Epithelial cell of esophagus (primary cell): ENCODE results near the gene ZNF827.
A peak's percentile ranks its signal among the peaks of the same experiment; 100 is the strongest.

Experiments
- DNase-seq: peaks from one replicate; pipeline ENCODE4 v3.0.0; 2010; ENCODE audit warnings: low read depth
- H3K4me3 ChIP-seq: 2 replicates; pipeline ENCODE4 v1.5.1; 2011; ENCODE audit warnings: mild to moderate bottlenecking, low read length, control low read depth
- CTCF ChIP-seq: IDR thresholded peaks from 2 replicates; pipeline ENCODE4 v1.5.1; 2011; ENCODE audit warnings: low read depth, mild to moderate bottlenecking, low read length, control low read depth, inconsistent platforms; ENCODE audit not compliant: insufficient read depth; ENCODE audit errors: missing control alignments

ZNF827 gene

GRCh38 chr4:145920205-145920604 lies 18.4 kb downstream of the ZNF827 start:
- H3K4me3 ChIP-seq = no peak overlapping the region
- DNase-seq = peak; percentile 31
- TF ChIP-seq CTCF = no peak

- TF ChIP-seq CTCF = no peak
- DNase-seq = no peak
- no peak overlapping the region for H3K4me3 ChIP-seq
Measured at GRCh38 chr4:145912376-145912775, 26.2 kb downstream of the ZNF827 start.

GRCh38 chr4:145909773-145910172 lies 28.9 kb downstream of the ZNF827 start:
- peak overlapping the region; percentile 20 for H3K4me3 ChIP-seq
- DNase-seq = no peak
- TF ChIP-seq CTCF = no peak

- no peak for TF ChIP-seq CTCF
- DNase-seq = peak; percentile 62
Measured at GRCh38 chr4:145909281-145909715, 29.3 kb downstream of the ZNF827 start.

GRCh38 chr4:145907812-145908211 lies 30.8 kb downstream of the ZNF827 start:
- no peak for TF ChIP-seq CTCF
- H3K4me3 ChIP-seq = no peak overlapping the region
- DNase-seq = no peak

More at GRCh38 chr4:145909281-145909715, 29.3 kb downstream of the ZNF827 start:
- H3K4me3 ChIP-seq = peak overlapping the region; percentile 20

GRCh38 chr4:145907390-145907789 lies 31.2 kb downstream of the ZNF827 start:
- no peak for DNase-seq
- no peak for TF ChIP-seq CTCF
- H3K4me3 ChIP-seq = no peak overlapping the region

- TF ChIP-seq CTCF = no peak
- DNase-seq = peak; percentile 47
- no peak overlapping the region for H3K4me3 ChIP-seq
Measured at GRCh38 chr4:145904413-145905177, 34.0 kb downstream of the ZNF827 start.
